NT2/D1 (cell line): ENCODE measurements around the gene ZBTB8A.

Experiments
- DNase-seq: peaks from one replicate; pipeline ENCODE4 v3.0.0-alpha.2; 2011; ENCODE audit warnings: low read depth, low spot score
- H3K27me3 ChIP-seq: 2 replicates; pipeline ENCODE4 v1.6.0; 2011; ENCODE audit warnings: mild to moderate bottlenecking; ENCODE audit not compliant: insufficient read length, insufficient read depth
- H3K36me3 ChIP-seq: 2 replicates; pipeline ENCODE4 v1.6.1; 2011; ENCODE audit warnings: mild to moderate bottlenecking, low read length, mixed read lengths; ENCODE audit not compliant: insufficient read depth, insufficient read length
- H3K4me1 ChIP-seq: 2 replicates; pipeline ENCODE4 v1.5.1; 2011; ENCODE audit not compliant: insufficient read depth, insufficient read length
- H3K4me3 ChIP-seq: 2 replicates; pipeline ENCODE4 v1.5.1; 2011; ENCODE audit warnings: low read depth; ENCODE audit not compliant: insufficient read length
- H3K9ac ChIP-seq: 2 replicates; pipeline ENCODE4 v1.6.0; 2011; ENCODE audit warnings: low read depth; ENCODE audit not compliant: insufficient read length
- H3K9me3 ChIP-seq: 2 replicates; pipeline ENCODE4 v1.5.1; 2011; ENCODE audit warnings: mild to moderate bottlenecking, low read length; ENCODE audit not compliant: insufficient read depth
- SUZ12 ChIP-seq: IDR thresholded peaks from 2 replicates; pipeline ENCODE4 v1.6.1; 2011; ENCODE audit not compliant: insufficient read length, insufficient read depth; ENCODE audit errors: extremely low read depth
- YY1 ChIP-seq: IDR thresholded peaks from 2 replicates; pipeline ENCODE4 v1.6.1; 2011; ENCODE audit not compliant: insufficient read length, insufficient read depth
- ZNF274 ChIP-seq: IDR thresholded peaks from 2 replicates; pipeline ENCODE4 v1.6.1; 2011; ENCODE audit warnings: mild to moderate bottlenecking, low read depth, low read length

The ZBTB8A gene

GRCh38 chr1:32609180-32609579, 70.0 kb downstream of the ZBTB8A start:
- Histone ChIP-seq H3K36me3 (peaks cover 19% of the 10 kb centered on the region), H3K27me3 (no peaks in the 10 kb centered on the region), H3K9me3 (no peaks in the 10 kb centered on the region), H3K9ac (no peak overlapping the region), H3K4me1 (peaks cover 2% of the 10 kb centered on the region), H3K4me3 (no peak overlapping the region)
- no peak for DNase-seq
- TF ChIP-seq ZNF274, result no peak
- TF ChIP-seq YY1, result no peak
- no peak for TF ChIP-seq SUZ12

- Histone ChIP-seq H3K27me3 (no peaks in the 10 kb centered on the region), H3K9ac (peak overlapping the region; percentile 21), H3K36me3 (peaks cover 10% of the 10 kb centered on the region), H3K9me3 (no peaks in the 10 kb centered on the region), H3K4me1 (peaks cover 2% of the 10 kb centered on the region), H3K4me3 (peak overlapping the region; percentile 21)
- DNase-seq, result no peak
- no peak for TF ChIP-seq SUZ12
- no peak for TF ChIP-seq ZNF274
- TF ChIP-seq YY1, result no peak
Measured at GRCh38 chr1:32611859-32612188, 72.6 kb downstream of the ZBTB8A start.

DNA sequence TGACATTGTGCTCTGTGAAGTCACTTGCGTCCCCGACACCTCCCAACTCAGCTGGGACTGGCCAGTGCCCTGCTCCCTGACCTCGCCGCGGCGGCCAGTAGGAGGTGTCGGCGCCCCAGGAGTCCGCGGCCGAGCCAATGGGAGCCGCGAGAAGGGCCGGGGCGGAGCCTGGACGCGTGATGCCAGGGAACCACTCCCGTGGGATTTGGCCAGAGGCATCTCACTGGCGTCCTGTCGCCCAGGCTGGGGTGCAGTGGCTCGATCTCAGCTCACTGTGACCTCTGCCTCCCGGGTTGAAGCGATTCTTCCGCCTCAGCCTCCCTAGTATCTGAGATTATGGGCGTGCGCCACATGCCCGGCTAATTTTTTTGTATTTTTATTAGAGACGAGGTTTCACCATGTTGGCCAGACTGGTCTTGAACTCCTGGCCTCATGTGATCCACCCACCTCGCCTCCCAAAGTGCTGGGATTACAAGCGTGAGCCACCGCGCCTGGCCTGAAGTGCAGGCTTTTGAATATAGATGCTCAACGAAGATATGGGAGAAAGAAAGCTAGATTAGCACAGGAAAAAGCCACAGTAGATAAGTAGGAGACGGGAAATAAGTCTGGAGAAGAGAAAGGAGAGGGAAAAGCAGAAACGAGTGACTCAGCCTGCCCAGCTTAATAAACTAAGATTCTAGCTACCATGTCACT, 73.1 kb downstream of the ZBTB8A start:
- H3K9me3 ChIP-seq, result no peaks in the 10 kb centered on the region
- no peaks in the 10 kb centered on the region for H3K27me3 ChIP-seq
- TF ChIP-seq SUZ12, result no peak
- no peak for TF ChIP-seq ZNF274
- peak overlapping the region; percentile 21 for H3K4me3 ChIP-seq
- DNase-seq, result peak; percentile 80
- peaks cover 2% of the 10 kb centered on the region for H3K4me1 ChIP-seq
- peak overlapping the region; percentile 21 for H3K9ac ChIP-seq
- H3K36me3 ChIP-seq, result peaks cover 5% of the 10 kb centered on the region

DNA sequence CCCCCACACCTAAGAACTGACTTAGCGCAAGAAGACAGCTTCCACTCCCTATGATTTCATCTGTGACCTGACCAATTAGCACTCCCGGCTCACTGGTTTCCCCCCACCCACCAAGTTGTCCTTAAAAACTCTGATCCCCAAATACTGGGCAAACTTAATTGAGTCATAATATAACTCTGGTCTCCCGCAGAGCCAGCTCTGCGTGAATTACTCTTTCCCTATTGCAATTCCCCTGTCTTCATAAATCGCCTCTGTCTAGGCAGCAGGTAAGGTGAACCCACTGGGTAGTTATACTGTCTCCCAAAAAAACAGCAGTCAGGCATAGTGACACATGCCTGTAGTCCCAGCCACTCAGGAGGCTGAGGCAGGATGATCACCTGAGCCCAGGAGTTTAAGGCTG, 74.2 kb downstream of the ZBTB8A start:
- no peak for TF ChIP-seq ZNF274
- TF ChIP-seq YY1, result no peak
- TF ChIP-seq SUZ12, result no peak
- H3K4me1 ChIP-seq, result peaks cover 2% of the 10 kb centered on the region
- H3K36me3 ChIP-seq, result peaks cover 11% of the 10 kb centered on the region
- H3K9ac ChIP-seq, result no peak overlapping the region
- no peak for DNase-seq
- no peaks in the 10 kb centered on the region for H3K9me3 ChIP-seq
- H3K4me3 ChIP-seq, result no peak overlapping the region
- H3K27me3 ChIP-seq, result no peaks in the 10 kb centered on the region

DNA sequence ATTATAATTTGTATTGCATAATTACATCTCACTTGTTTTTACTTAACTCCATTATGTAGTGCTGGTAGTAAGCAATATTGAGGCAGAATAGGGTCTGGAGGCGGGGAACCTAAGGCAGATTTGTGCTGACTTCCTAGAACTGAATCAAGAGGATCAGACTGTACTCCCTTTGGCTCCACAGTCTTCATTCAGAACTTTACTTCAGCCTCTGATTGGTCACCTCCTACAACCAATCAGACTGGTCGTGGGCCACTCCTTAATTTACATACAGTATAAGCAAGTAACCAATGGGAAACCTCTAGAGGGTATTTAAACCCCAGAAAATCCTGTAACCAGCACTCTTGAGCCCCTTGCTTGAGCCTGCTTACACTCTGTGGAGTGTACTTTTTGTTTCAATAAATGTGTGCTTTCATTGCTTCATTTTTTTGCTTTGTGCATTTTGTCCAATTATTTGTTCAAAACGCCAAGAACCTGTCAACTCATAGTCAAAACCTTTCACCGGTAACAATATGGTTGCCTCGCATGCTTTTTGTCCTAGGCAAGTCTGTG, 79.5 kb downstream of the ZBTB8A start:
- Histone ChIP-seq H3K36me3 (peaks cover 60% of the 10 kb centered on the region), H3K4me1 (no peaks in the 10 kb centered on the region), H3K9ac (no peak overlapping the region), H3K27me3 (no peaks in the 10 kb centered on the region), H3K9me3 (peaks cover 13% of the 10 kb centered on the region; the same call in 1 of the 2 replicates), H3K4me3 (no peak overlapping the region)
- DNase-seq, result no peak
- TF ChIP-seq ZNF274 (no peak), YY1 (no peak), SUZ12 (no peak)

DNA sequence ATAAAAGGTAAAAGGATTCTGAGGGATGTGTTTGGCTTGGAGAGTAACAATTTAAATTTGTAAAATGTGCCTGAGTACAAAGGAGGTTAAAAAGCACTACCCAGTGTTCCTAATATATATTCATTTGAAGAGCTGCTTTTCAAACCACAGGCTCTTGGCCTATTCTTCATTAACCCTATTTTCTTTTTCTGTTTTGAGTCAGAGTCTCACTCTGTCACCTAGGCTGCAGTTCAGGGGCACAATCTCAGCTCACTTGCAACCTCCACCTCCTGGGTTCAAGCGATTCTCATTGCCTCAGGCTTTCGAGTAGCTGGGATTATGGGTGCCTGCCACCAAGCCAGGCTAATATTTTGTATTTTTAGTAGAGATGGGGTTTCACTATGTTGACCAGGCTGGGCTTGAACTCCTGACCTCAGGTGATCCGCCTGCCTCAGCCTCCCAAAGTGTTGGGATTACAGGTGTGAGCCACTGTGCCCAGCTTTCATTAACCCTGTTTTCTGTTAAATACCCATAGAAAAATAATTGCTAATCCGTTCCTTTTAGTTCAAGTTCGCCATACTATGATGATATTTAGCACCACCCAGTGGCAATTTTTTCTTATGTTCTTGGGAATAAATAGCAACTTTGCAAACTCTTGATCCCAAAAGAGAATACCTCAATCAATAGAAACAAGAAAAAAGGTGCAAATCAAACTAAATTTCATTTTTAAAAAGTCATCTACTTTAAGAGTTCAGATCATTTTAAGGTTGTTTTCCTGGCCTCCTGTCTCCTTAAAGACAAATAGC, 80.7 kb downstream of the ZBTB8A start:
- peaks cover 67% of the 10 kb centered on the region for H3K36me3 ChIP-seq
- no peak for DNase-seq
- no peak overlapping the region for H3K4me3 ChIP-seq
- H3K9me3 ChIP-seq, result peaks cover 13% of the 10 kb centered on the region; the same call in 1 of the 2 replicates
- H3K9ac ChIP-seq, result no peak overlapping the region
- H3K27me3 ChIP-seq, result no peaks in the 10 kb centered on the region
- no peaks in the 10 kb centered on the region for H3K4me1 ChIP-seq
- TF ChIP-seq ZNF274 (no peak), YY1 (no peak), SUZ12 (no peak)

- Histone ChIP-seq H3K9me3 (peaks cover 13% of the 10 kb centered on the region; the same call in 1 of the 2 replicates), H3K4me3 (no peak overlapping the region), H3K9ac (no peak overlapping the region), H3K4me1 (no peaks in the 10 kb centered on the region), H3K36me3 (peaks cover 77% of the 10 kb centered on the region), H3K27me3 (no peaks in the 10 kb centered on the region)
- no peak for DNase-seq
- TF ChIP-seq YY1 (no peak), ZNF274 (no peak), SUZ12 (no peak)
Measured at GRCh38 chr1:32622205-32622604, 83.0 kb downstream of the ZBTB8A start.
